Body of pancreas (tissue), 4 donors: Measurements from ENCODE around the gene THBS3. TPM values are rescaled to one million over a fixed set of nuclear protein-coding genes. Genes with fewer than 3 reads are reported as not detected.

Source experiments
- ATAC-seq: fragments of 150-250 bp; one replicate; pipeline ENCODE4 v1.9.1; 2016
- DNase-seq, 4 donors: peaks; one replicate each; pipeline ENCODE4 v3.0.0-alpha.2; 2019
- H3K27ac ChIP-seq, 4 donors: fragments of 200-600 bp; sonication (generic); 1 replicate in 3 of 4; 2 replicates in 1 of 4; pipeline versions ENCODE4 v1.5.1 to v1.6.1; 2016 to 2019; ENCODE audit warnings: mild to moderate bottlenecking in 1 of 4, mixed read lengths in 1 of 4, moderate library complexity in 1 of 4
- H3K27me3 ChIP-seq, 2 donors: fragments of 200-600 bp; sonication (generic); one replicate each; pipeline ENCODE4 v1.6.0; 2016; ENCODE audit warnings: mild to moderate bottlenecking in 1 of 2
- H3K36me3 ChIP-seq, 2 donors: fragments of 200-600 bp; sonication (generic); replicated peaks in 1 of 2; 2 replicates each; pipeline ENCODE4 v1.5.1; 2016; ENCODE audit warnings: low read depth in 2 of 2; ENCODE audit not compliant: insufficient read depth in 1 of 2
- H3K4me1 ChIP-seq: fragments of 200-600 bp; sonication (generic); one replicate; pipeline ENCODE4 v1.6.0; 2016
- H3K4me3 ChIP-seq, 2 donors: fragments of 200-600 bp; sonication (generic); 1 replicate in 1 of 2; 2 replicates in 1 of 2; pipeline ENCODE4 v1.5.1; 2016 to 2019
- H3K9me3 ChIP-seq, 3 donors: fragments of 200-600 bp; sonication (generic); 1 replicate in 2 of 3; 2 replicates in 1 of 3; pipeline ENCODE4 v1.5.1; 2016
- CTCF ChIP-seq, 7 experiments: fragments of 450-650 bp in 4 of 7; fragments of 200-600 bp in 3 of 7; sonication (generic) in 3 of 7; IDR thresholded peaks; one replicate each; pipeline ENCODE4 v1.5.1; 2016 to 2019; ENCODE audit warnings: antibody characterized with exemption in 7 of 7
- POLR2A ChIP-seq, 3 donors: fragments of 450-650 bp; IDR thresholded peaks; one replicate each; pipeline ENCODE4 v1.6.1; 2016; ENCODE audit warnings: antibody characterized with exemption in 3 of 3, mild to moderate bottlenecking in 2 of 3
- WGBS, 2 donors: methylation state at CpG; one replicate each; pipeline ENCODE4 v1.1.5; 2017; 5-methylcytosine and 5-hydroxymethylcytosine counted together
- intact Hi-C: fragments of 100-400 bp; cut with DNase I; formaldehyde crosslinking; loops from one replicate; pipeline ENCODE4 v1.15.1; 2023
- total RNA-seq, 2 donors: library from RNA; depleted of rRNA; stranded (reverse); fragments of >200 nt; gene quantifications; one replicate each; pipeline ENCODE4 v1.1.0, GENCODE V29; 2016

Gene THBS3
- total RNA-seq, 2 donors from 2014 or later = 15.0 to 21.1 TPM

- 81 to 87% methylated on average over 14 of the region's 14 CpGs for WGBS, 2 donors
- no peak overlapping the region for H3K4me3 ChIP-seq
- intact Hi-C loops = no loop called here
- H3K27ac ChIP-seq = no peak overlapping the region
- DNase-seq (no peak), ATAC-seq (no peak)
- peaks cover 23% of the 10 kb centered on the region for H3K4me1 ChIP-seq
- no peaks in the 10 kb centered on the region for H3K36me3 ChIP-seq
- no peaks in the 10 kb centered on the region for H3K9me3 ChIP-seq
- no peaks in the 10 kb centered on the region for H3K27me3 ChIP-seq
- TF ChIP-seq CTCF (IDR thresholded peaks at IDR 0.05) (no peak), POLR2A (IDR thresholded peaks at IDR 0.05) (no peak)
Measured at GRCh38 chr1:155205035-155205434, 2.7 kb downstream of the THBS3 start.

- WGBS, 2 donors = 88 to 93% methylated on average over 18 to 19 of the region's 19 CpGs
Measured at GRCh38 chr1:155202731-155203515, 4.8 kb downstream of the THBS3 start.

GRCh38 chr1:155202198-155202597 lies 5.5 kb downstream of the THBS3 start:
- Histone ChIP-seq H3K27me3 (no peaks in the 10 kb centered on the region), H3K4me1 (peaks cover 18% of the 10 kb centered on the region), H3K4me3 (no peak overlapping the region), H3K36me3 (no peaks in the 10 kb centered on the region), H3K27ac (no peak overlapping the region), H3K9me3 (no peaks in the 10 kb centered on the region)
- WGBS, 2 donors = 92 to 97% methylated on average over 2 to 7 of the region's 7 CpGs
- DNase-seq = no peak
- TF ChIP-seq POLR2A (IDR thresholded peaks at IDR 0.05) (no peak), CTCF (IDR thresholded peaks at IDR 0.05) (no peak)
- no peak for ATAC-seq
- intact Hi-C loops = no loop called here

More at GRCh38 chr1:155202731-155203515, 4.8 kb downstream of the THBS3 start:
- H3K4me1 ChIP-seq = peaks cover 18% of the 10 kb centered on the region
- no peak overlapping the region for H3K27ac ChIP-seq
- H3K36me3 ChIP-seq = no peaks in the 10 kb centered on the region
- intact Hi-C loops = no loop called here
- H3K27me3 ChIP-seq = no peaks in the 10 kb centered on the region
- DNase-seq = no peak
- no peaks in the 10 kb centered on the region for H3K9me3 ChIP-seq
- TF ChIP-seq CTCF (IDR thresholded peaks at IDR 0.05) (no peak), POLR2A (IDR thresholded peaks at IDR 0.05) (no peak)
- H3K4me3 ChIP-seq = no peak overlapping the region
- ATAC-seq = no peak

GRCh38 chr1:155200920-155201319 lies 6.8 kb downstream of the THBS3 start:
- no peak for DNase-seq

More at GRCh38 chr1:155200920-155201319, 6.8 kb downstream of the THBS3 start:
- Histone ChIP-seq H3K27ac (no peak overlapping the region), H3K27me3 (no peaks in the 10 kb centered on the region), H3K4me1 (peaks cover 25% of the 10 kb centered on the region), H3K9me3 (no peaks in the 10 kb centered on the region), H3K4me3 (no peak overlapping the region), H3K36me3 (no peaks in the 10 kb centered on the region)
- TF ChIP-seq CTCF (IDR thresholded peaks at IDR 0.05) = no peak
- no peak for TF ChIP-seq POLR2A (IDR thresholded peaks at IDR 0.05)
- 83 to 87% methylated on average over 5 of the region's 5 CpGs for WGBS, 2 donors
- intact Hi-C loops = no loop called here
- no peak for ATAC-seq
